GM18907 (cell line): ENCODE results near the gene STK38L.
"Not testable (repeated sequence)": the region's sequence is repeated elsewhere in the genome, so short reads cannot be mapped to it uniquely, and the experiment has no call there.

Experiments
- ATAC-seq: cut with Tn5 transposase; IDR thresholded peaks from one replicate; pipeline ENCODE4 v1.9.1; 2021; ENCODE audit warnings: mild to moderate bottlenecking, moderate library complexity; ENCODE audit not compliant: unreplicated experiment

Gene STK38L

DNA sequence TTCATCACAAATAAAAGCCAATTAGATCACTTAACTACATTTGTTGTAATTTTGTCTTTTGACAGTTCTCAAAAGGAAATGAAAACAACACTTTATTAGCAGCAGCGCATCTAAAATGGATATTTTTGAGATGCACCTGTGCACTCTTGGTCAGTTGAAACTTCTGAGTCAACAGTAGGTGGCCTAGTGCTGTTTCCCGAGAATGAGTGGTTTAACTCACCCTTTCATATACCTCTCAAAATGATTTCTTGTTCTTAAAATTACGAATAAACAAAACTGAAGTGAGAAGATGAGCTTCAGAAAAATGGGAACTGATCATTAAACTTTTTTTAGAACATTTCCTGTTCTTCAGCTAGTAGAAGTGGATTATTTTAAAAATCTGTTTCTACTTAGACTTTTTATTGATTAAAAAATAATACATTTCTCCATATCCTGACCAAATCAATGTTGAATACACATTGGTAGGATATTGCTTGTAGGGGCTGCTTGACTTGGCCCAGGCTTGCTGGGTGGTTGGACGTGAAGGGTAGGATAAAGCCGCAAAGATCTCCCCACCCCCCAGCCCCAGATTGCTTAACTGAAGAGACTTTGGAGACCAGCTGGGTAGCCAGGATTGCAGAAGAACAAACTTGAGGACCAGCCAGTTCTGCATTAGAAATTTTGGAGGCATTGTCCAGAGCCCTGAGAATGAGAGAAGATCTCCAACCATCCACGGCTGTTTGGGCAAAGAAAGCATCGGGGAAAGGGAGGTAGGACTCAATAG is 22.3 kb upstream of the STK38L start:
- ATAC-seq = peak; percentile 75

DNA sequence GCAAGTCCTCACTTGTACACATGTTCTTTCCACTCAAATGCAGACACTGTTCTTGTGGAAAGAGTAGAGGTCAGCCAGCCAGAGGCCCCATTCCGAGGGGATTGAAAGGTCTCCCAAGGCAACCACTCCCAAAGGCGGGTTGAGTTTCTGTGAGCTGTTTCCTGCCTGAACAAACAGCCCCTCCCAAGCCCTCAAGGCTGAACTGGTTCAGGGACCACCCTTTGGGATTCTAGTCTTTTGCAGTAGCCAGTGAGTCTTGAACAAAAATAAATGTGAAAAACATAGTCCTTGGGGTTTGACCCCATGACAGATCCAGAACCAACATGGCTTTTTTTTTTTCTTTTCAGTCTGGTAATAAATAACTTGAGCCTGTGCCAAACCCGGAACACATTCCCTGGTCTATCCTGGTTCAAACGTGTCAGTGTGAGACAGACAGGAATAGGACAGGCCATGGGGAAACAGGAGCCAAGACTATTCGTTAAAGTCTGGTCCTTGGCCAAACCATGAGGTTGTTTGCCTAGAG is 17.6 kb upstream of the STK38L start:
- ATAC-seq = no peak

DNA sequence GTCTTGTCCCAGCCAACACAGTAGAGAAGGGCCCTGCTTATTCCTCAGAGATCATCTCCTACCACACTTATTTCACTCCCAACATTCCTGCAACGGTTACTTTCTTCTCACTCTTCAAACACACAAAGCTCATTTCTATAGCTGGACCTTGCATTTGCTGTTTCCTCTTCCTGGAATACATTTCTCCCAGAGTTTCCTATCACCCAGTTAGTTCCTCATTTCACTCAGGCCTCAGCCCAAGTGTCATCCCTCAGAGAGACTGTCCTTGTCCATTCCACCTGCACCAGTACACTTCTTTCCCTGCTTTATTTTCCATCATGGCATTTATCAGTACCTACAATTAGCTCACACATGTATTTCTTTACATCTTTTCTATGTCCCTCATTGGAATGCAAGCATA is 14.7 kb upstream of the STK38L start:
- no peak for ATAC-seq

DNA sequence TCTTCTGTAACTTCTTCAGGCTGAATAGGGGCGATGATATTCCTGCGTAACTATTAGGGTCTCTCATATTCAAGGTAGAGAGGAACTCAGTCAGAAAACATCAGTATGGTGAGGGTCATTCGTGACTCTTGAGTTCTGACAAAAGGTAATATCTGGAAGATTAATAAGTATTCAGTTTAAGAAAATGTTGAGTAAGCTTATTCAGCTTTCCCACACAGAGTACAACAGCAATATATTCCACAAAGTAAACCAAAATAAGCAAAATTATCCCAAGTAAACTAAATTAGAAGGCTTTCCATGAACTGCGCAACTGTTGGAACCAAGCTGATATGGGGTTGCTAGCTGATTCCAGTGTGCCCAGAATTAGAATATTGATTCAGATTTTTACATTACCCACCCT is 12.7 kb upstream of the STK38L start:
- ATAC-seq = not testable (repeated sequence)

DNA sequence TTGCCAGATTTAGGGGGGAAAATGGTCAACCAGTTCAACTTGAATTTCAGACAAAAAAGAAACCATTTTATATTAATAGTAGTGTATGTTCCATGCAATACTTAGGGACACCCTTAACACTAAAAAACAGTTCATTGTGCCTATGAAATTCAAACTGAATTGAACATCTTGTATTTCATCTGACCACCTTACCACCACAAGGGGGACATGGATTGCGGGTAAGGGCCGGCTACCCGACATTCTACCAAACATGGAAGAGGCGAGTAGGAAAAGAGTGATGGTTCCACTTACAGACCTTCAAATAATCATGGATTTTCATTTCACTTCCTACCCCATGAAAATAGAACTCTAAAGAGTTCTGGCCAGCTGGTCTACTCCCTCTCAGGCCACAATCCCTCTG is 10.3 kb upstream of the STK38L start:
- no peak for ATAC-seq

DNA sequence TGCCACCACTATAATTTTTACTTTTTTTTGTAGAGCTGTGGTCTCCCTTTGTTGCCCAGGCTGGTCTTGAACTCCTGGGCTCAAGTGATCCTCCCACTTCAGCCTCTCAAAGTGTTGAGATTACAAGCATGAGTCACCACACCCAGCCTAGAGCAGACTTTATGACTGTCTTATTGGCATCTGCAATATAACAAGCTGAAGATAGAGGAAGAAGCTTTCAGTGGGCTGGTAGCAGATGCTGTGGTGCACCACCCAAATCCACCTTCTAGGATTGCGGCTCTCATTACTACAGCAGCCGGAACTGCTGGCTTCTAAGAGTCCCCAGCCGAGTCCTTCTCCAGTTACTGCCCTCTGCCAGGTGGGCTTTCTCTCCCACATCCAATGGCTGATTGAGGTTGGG is 7.6 kb upstream of the STK38L start:
- ATAC-seq = no peak

DNA sequence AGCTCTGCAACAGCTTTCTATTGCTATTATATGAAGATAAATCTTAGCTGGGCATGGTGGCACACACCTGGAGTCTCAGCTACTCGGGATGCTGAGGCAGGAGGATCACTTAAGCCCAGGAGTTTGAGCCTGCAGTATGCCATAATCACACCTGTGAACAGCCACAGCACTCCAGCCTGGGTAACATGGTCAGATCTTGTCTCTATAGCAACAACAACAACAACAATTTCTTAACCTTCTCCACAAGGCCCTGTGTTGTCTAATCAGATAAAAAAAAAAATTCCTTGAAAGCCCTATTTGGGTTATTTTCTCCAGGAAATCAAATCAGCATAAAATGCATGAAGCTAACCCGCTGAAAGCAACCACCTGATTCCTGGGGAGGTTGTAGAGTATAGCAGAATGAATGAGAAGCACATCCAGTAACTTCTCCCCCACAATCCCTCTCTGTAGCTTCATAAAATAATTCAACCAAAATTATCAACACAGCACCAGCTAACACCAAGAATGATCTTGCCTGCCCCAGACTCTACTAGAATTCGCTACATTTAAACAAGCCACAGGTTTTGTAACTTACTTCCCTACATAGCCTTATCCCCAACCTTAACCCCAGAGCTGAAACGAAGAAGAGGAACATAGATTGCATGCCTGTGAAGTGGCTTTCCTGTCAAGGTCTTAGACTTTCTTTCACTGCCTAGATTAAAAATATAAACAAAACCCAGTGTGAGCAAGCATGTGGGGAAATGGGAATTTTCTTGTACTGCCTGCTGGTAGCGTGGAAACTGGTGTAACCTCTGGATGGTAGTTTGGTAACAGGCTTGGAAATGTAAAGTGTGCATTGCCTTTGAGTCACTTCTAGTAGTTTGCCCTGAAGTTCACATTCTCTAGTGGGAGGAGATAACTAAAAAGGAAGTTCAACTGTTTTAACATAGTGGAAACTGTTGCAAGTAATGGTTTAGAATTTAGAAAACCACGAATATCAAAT is 6.0 kb upstream of the STK38L start:
- ATAC-seq = peak; percentile 76

DNA sequence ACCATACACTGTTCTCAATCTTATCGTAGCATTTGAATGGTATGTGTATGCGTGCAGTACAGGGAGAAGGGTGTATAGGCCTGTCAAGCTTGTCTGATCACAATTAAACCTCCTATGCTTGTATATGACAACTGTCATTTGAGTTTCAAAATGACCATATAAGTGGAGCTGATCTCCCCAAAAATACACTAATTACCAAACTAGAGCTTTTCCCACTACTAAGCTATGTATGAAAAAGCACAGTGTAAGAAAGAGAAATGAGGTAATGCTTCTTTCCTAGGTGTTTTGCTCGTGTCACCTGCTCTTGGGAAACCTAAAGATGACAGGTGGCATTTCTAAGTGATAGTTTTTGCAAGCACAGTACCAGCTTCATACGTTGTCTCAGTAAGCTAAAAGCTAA is 1.1 kb upstream of the STK38L start:
- ATAC-seq = no peak

DNA sequence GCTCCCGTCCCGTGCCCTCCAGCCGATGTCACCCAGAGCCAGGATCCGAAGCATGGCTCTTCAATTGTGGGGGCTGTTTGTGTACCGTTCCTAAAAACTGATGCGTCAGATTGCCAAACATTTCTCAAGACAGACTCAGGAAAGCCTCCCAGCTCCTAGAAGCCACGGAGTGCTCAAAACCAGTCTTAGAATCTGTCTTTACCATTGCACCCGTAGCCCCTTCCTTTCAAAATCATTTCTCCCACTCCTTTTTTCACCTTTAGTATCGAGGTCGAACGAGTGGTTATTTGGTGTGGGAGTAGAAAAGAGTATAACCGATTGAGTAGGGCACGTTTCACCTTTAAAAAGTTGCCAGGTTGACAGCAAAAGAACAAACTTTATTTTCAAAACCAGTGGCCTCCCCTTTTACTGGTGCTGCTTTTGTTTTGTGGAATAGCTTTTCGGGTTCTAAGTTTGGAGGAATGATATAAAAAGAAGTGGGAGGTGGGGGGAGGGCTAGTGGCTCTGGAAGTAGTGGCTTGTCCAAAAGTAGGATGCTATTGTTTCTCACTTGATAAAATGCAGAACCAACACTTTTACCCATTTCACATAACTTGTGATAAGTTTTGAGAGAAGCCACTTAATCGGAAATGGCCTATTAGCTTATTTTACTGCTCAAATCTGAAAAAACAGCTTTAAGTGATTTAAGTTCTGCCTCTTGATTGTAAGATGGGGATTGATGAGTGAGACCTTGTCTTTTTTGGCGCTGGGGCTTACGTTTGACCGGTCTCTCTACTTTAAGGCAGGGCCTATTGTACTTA is 803 bp downstream of the STK38L start:
- no peak for ATAC-seq

DNA sequence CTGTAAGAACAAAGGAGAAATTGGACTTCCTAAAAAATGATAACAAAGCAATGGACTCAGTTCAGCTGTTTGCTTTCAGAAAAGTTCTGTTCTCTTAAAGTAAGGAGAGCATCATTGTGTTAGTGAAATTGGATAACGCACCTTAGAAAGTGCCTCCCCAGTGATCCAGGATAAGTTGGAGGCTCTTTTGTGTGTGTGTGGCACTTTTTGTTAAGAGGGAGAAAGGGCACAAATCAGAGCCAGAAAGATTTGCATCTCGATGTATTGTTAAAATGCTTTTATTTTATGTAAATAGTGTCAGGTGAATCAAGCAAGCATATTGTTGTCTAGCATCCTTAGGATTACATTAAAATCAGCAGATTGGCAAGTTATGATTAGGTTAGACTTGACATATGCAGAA is 2.1 kb downstream of the STK38L start:
- ATAC-seq = no peak

DNA sequence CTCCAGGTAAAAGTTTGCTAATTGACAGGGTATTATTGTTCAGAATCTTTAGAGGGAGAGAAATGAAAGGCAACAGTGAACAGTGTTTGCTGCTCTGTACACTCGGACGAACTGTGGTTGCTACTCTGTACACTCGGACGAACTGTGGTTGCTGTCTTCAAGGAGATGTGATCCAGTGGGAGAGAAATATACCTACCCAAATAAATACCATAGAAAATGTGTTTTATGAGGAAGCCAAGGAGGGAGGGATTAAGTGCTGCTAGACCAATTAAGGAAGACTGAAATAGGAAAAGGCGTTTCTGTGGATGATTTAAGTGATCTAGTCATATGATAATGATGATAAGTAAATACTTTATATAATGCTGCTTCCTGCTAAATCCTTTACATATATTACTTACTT is 2.7 kb downstream of the STK38L start:
- no peak for ATAC-seq

DNA sequence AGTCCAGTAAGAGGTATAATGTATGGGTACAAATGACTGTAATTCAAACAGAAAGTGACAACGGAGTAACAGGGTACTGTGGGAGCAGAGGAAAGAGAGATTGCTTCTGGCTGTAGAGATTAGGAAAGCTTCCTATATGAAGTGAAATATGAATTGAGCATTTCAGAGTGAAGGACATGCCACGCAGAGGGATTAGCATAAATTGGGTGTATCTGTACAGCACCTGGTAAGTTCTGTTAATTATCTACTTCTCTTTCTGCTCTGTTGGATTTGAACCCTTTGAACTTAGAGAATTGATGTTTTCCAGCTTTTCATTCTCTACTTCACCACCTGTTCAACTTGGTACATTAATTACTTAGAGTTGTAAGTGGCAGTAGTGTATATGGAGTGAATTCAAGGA is 8.8 kb downstream of the STK38L start:
- ATAC-seq = peak; percentile 60

DNA sequence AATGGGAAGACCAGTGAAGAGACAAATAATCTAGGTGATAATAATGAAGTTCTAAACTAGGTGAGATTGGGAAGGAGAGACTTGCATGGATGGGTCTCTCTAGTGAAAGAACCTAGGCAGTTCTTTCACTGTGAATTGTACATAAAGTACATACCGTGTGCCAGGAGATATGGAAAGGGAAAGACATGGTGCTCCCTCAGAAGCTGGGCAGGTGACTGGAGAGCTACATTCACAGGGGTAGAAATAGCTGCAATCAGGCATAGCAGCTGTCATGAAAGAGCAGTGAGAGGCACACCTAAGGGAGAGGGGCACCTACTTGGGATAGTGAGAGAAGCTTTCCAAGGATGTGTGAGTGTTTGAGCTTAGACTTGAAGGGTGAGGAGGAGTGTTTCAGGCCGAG is 9.3 kb downstream of the STK38L start:
- peak; percentile 6 for ATAC-seq

DNA sequence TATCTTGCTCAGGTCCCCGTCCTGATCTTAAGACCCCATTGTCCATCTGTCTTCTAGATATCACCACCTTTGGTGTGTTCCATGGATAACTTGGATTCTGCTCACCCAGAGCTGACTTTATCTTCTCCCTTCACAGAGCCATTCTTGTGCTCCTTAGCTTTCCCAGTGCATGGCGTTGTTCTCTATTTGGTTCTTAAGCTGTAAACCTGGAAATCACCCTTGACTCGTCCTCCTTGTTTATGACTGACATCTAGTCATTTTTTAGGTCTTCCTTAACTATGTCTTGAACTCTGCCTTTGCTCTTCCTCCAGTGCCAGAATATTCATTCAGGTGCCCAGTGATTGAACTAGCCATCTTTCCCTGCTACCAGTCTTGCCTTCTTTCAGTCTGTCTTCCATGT is 11.7 kb downstream of the STK38L start:
- no peak for ATAC-seq

DNA sequence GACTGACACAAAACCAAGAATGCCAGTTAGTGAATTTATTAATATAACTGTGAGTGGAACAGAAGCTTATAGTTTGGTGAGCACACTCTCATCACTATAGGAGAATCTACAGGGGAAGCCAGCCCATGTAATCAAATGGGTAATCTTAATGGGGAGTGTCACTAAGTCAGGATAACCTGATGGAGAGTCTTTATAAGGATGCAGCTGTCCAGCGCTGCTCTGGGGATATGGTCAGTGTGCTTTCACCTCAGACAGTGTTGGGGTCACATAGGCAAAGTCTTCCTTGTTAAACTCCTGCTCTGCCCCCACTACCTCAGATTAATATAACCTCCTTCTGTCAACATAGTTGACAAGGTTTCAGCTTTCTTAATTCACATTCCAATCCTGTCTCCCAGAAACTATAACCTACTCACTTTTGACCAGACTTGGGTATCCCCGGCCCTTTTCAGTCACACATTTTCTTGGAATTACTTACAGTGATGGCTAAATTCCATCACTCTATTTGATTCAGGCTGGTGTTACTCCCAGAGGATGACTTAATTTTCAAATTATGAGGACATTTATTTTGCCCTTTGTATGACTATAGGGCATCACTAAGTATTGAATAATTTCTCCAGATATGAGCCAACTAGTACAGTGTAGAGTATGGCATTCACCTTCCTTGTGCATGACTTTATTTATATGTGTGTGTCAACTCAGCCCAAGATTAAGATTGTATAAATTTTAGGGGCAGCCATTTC is 13.2 kb downstream of the STK38L start:
- no peak for ATAC-seq

DNA sequence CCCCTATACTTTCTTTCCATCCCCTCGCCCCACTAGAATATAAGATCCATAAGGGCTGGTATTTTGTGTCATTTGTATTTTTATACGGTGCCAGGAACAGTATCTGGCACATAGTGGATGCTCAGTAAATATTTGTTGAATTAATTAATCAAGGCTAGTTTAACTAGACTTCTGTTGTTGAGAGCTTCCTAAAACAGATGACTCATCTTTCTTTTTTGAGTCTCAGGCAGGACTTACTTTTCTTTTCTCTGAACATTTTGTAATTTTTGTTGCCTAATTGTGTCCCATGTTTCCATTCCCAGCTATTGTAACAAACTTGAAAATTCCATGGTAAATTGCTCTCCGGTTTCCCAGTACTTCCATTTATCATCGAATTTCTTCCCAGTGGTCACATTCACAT is 16.7 kb downstream of the STK38L start:
- ATAC-seq = no peak

DNA sequence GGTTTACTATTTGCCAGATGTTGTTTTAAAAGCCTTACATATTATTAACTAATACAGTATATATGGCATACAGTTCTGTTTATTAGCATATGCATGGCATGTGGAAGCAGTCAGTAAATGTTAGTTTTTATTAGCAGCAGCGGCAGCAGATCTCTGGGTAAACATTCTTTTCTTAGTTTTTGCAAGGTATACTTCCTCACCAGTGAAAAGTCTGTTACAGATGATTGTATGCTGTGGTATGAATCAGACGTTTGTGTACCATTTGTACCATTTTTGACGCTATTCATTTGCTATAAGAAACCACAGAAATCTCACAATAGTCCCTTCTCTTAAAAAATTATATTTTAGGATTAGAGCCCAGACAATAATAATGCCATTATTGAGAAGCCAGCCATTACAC is 17.8 kb downstream of the STK38L start:
- ATAC-seq = no peak

DNA sequence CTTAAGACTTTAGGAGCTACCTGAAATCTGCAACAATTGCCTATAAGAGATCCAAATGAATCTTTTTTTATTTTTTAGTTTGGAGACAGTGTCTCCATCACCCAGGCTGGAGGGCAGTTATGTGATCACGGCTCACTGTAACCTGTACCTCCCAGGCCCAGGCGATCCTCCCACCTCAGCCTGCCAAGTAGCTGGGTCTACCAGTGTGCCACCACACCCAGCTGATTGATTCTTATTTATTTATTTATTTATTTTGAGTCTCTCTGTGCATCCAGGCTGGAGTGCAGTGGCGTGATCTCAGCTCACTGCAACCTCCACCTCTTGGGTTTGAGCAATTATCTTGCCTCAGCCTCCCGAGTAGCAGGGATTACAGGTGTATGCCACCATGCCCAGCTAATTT is 26.1 kb downstream of the STK38L start:
- ATAC-seq = no peak

DNA sequence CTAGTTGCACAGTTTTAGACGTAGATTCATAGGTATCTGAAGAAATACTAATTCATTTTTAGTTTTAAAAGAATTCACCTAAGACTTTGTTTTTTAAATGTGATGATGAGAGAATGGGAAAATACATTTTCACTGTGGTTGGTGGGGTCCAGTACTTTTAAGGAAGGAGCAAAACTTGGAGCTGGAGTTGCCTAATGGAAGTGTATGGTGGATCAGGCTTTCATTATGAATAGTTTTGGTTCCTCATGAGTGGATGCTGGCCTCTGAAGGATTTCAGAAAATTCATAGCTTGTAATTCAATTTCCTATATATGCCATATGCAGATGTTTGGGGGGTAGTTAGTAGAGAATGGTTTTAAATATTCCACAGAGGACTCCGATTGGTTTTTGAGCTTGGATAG is 27.1 kb downstream of the STK38L start:
- no peak for ATAC-seq

DNA sequence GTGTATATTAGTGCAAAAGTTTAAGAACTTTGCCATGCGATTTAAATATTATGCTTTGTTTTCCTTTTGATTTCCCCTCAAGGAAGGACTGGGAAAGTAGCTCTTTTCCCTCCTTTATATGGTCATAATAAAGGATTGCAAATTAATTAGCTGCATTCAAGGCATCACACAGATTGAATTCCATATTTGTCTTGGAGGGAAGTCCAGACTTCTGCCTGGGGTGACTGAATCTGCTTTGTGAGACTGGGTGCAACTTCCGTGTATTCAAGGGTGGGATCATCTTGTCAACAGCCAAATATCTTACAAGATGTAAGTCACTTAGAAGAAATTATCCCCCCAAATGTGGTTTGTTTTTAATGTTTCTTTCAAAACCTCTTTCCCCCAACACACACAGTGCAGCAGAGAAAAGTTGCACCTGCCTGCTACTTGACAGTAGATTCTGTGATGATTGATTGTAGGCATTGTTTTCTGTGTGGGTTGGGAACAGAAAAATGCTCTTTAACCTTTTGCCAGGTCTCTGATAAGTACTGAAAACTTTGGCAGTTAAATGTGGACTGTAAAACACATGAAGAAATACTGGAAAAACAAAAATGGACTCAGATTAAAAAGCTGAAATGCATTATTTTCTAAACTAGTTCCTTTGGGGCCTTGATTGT is 28.4 kb downstream of the STK38L start:
- no peak for ATAC-seq
